ENCODE data around the gene CACNG4. TPM values are rescaled to one million over a fixed set of nuclear protein-coding genes. Genes with fewer than 3 reads are reported as not detected.

Gene CACNG4
- total RNA-seq, 4 donors from 2014 or later = not detected

GRCh38 chr17:66980896-66981295 is 16.4 kb downstream of the CACNG4 start:
- TF ChIP-seq CTCF (IDR thresholded peaks at IDR 0.05; ENCODE audit: low read depth) = no peak

- TF ChIP-seq CTCF (IDR thresholded peaks at IDR 0.05; ENCODE audit: low read depth) = no peak
These were observed 17.5 kb downstream of the CACNG4 start for GRCh38 chr17:66981983-66982508.

- TF ChIP-seq CTCF (IDR thresholded peaks at IDR 0.05; ENCODE audit: low read depth) = no peak
These were observed 19.0 kb downstream of the CACNG4 start for GRCh38 chr17:66983414-66984021.

- no peak for TF ChIP-seq CTCF (IDR thresholded peaks at IDR 0.05; ENCODE audit: low read depth)
These were observed 20.2 kb downstream of the CACNG4 start for GRCh38 chr17:66984730-66985129.

GRCh38 chr17:66985338-66986237 is 21.1 kb downstream of the CACNG4 start:
- no peak for TF ChIP-seq CTCF (IDR thresholded peaks at IDR 0.05; ENCODE audit: low read depth)

GRCh38 chr17:66986659-66987058 is 22.2 kb downstream of the CACNG4 start:
- no peak for TF ChIP-seq CTCF (IDR thresholded peaks at IDR 0.05; ENCODE audit: low read depth)

GRCh38 chr17:66987059-66987616 is 22.6 kb downstream of the CACNG4 start:
- TF ChIP-seq CTCF (IDR thresholded peaks at IDR 0.05; ENCODE audit: low read depth) = no peak
